Peyer's patch (tissue), 4 donors: Measurements from ENCODE around the gene USP32.
"Not testable (repeated sequence)": the region's sequence is repeated elsewhere in the genome, so short reads cannot be mapped to it uniquely, and the experiment has no call there.

Source experiments
- POLR2A ChIP-seq, 2 donors: fragments of 450-650 bp; IDR thresholded peaks; one replicate each; pipeline ENCODE4 v1.5.1; 2017; ENCODE audit warnings: antibody characterized with exemption in 2 of 2, mild to moderate bottlenecking in 2 of 2, moderate library complexity in 2 of 2
- TF ChIP-seq, protein P1 (sequence below), 6 experiments: fragments of 450-650 bp in 4 of 6; fragments of 200-600 bp in 2 of 6; sonication (generic) in 1 of 6; IDR thresholded peaks; one replicate each; pipeline ENCODE4 v1.5.1; 2017 to 2019; ENCODE audit warnings: antibody characterized with exemption in 6 of 6, mild to moderate bottlenecking in 3 of 6, moderate library complexity in 1 of 6

DNA sequence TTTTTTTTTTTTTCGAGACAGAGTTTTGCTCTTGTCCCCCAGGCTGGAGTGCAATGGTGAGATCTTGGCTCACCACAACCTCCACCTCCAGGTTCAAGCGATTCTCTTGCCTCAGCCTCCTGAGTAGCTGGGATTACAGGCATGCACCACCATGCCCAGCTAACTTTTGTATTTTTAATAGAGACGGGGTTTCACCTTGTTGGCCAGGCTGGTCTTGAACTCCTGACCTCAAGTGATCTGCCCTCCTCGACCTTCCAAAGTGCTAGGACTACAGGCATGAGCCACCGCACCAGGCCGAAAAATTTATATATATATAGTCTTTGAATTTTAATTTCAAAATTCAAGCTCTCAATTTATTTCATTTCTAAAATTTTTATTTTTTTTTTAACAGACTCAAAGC is 36.6 kb upstream of the USP32 start:
- TF ChIP-seq, protein P1, sequence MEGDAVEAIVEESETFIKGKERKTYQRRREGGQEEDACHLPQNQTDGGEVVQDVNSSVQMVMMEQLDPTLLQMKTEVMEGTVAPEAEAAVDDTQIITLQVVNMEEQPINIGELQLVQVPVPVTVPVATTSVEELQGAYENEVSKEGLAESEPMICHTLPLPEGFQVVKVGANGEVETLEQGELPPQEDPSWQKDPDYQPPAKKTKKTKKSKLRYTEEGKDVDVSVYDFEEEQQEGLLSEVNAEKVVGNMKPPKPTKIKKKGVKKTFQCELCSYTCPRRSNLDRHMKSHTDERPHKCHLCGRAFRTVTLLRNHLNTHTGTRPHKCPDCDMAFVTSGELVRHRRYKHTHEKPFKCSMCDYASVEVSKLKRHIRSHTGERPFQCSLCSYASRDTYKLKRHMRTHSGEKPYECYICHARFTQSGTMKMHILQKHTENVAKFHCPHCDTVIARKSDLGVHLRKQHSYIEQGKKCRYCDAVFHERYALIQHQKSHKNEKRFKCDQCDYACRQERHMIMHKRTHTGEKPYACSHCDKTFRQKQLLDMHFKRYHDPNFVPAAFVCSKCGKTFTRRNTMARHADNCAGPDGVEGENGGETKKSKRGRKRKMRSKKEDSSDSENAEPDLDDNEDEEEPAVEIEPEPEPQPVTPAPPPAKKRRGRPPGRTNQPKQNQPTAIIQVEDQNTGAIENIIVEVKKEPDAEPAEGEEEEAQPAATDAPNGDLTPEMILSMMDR (IDR thresholded peaks at IDR 0.05): not testable (repeated sequence)
- not testable (repeated sequence) for TF ChIP-seq POLR2A (IDR thresholded peaks at IDR 0.05)
